SK-N-SH treated with all-trans-retinoic acid at 6 μM for 48 hours (cell line): ENCODE data around the gene ASCC3.

Experiments
- ATAC-seq: fragments of 200-7000 bp; cut with Tn5 transposase; 3 replicates; pipeline ENCODE4 v1.9.1; 2020; ENCODE audit warnings: mild to moderate bottlenecking, moderate library complexity
- ARNTL ChIP-seq: fragments of 450-650 bp; formaldehyde crosslinking; IDR thresholded peaks from 2 replicates; pipeline ENCODE4 v1.5.0; 2020; ENCODE audit warnings: low read depth, mild to moderate bottlenecking, moderate library complexity, borderline replicate concordance
- BACH2 ChIP-seq: fragments of 250-450 bp; sonication (Bioruptor Pico); IDR thresholded peaks from 2 replicates; pipeline ENCODE4 v1.9.0; 2021; ENCODE audit warnings: mild to moderate bottlenecking, borderline replicate concordance
- CREB5 ChIP-seq: fragments of 250-450 bp; sonication (Bioruptor Pico); IDR thresholded peaks from 2 replicates; pipeline ENCODE4 v1.5.1; 2020; ENCODE audit warnings: low read depth, mild to moderate bottlenecking, moderate library complexity
- CSDC2 ChIP-seq: fragments of 250-450 bp; sonication (Bioruptor Pico); IDR thresholded peaks from 2 replicates; pipeline ENCODE4 v1.5.0; 2020; ENCODE audit warnings: mild to moderate bottlenecking, moderate library complexity
- GLIS3 ChIP-seq: fragments of 250-450 bp; sonication (Bioruptor Pico); IDR thresholded peaks from 2 replicates; pipeline ENCODE4 v1.5.0; 2020; ENCODE audit warnings: mild to moderate bottlenecking, moderate library complexity
- ISL1 ChIP-seq: fragments of 250-450 bp; sonication (Bioruptor Pico); IDR thresholded peaks from 2 replicates; pipeline ENCODE4 v2.1.2; 2022; ENCODE audit warnings: mild to moderate bottlenecking, moderate library complexity
- PATZ1 ChIP-seq: fragments of 250-450 bp; sonication (Bioruptor Pico); IDR thresholded peaks from 2 replicates; pipeline ENCODE4 v1.8.0; 2020; ENCODE audit warnings: mild to moderate bottlenecking, moderate library complexity, borderline replicate concordance
- POU6F1 ChIP-seq: fragments of 250-450 bp; sonication (Bioruptor Pico); IDR thresholded peaks from 2 replicates; pipeline ENCODE4 v1.8.0; 2021; ENCODE audit warnings: low read depth, mild to moderate bottlenecking, moderate library complexity, borderline replicate concordance
- PPARA ChIP-seq: fragments of 250-450 bp; sonication (Bioruptor Pico); IDR thresholded peaks from 2 replicates; pipeline ENCODE4 v1.5.0; 2020; ENCODE audit warnings: mild to moderate bottlenecking, borderline replicate concordance
- SNAI2 ChIP-seq: fragments of 250-450 bp; sonication (Bioruptor Pico); IDR thresholded peaks from 2 replicates; pipeline ENCODE4 v1.5.0; 2020; ENCODE audit warnings: mild to moderate bottlenecking, moderate library complexity
- TCF4 ChIP-seq: fragments of 250-450 bp; sonication (Bioruptor Pico); IDR thresholded peaks from 2 replicates; pipeline ENCODE4 v1.8.0; 2021; ENCODE audit warnings: mild to moderate bottlenecking, moderate library complexity, borderline replicate concordance
- TOX ChIP-seq: fragments of 250-450 bp; sonication (Bioruptor Pico); IDR thresholded peaks from 2 replicates; pipeline ENCODE4 v1.8.0; 2021; ENCODE audit warnings: mild to moderate bottlenecking, moderate library complexity, borderline replicate concordance
- TSHZ2 ChIP-seq: fragments of 250-450 bp; sonication (Bioruptor Pico); IDR thresholded peaks from 2 replicates; pipeline ENCODE4 v1.5.0; 2020; ENCODE audit warnings: mild to moderate bottlenecking, moderate library complexity
- ZFP3 ChIP-seq: fragments of 250-450 bp; sonication (Bioruptor Pico); IDR thresholded peaks from 2 replicates; pipeline ENCODE4 v1.5.0; 2020; ENCODE audit warnings: mild to moderate bottlenecking, moderate library complexity
- ZFP30 ChIP-seq: fragments of 450-650 bp; formaldehyde crosslinking; IDR thresholded peaks from 2 replicates; pipeline ENCODE4 v1.5.0; 2022; ENCODE audit warnings: mild to moderate bottlenecking, moderate library complexity
- ZNF8 ChIP-seq: fragments of 450-650 bp; formaldehyde crosslinking; IDR thresholded peaks from 2 replicates; pipeline ENCODE4 v1.5.0; 2020; ENCODE audit warnings: mild to moderate bottlenecking, moderate library complexity

The ASCC3 gene

DNA sequence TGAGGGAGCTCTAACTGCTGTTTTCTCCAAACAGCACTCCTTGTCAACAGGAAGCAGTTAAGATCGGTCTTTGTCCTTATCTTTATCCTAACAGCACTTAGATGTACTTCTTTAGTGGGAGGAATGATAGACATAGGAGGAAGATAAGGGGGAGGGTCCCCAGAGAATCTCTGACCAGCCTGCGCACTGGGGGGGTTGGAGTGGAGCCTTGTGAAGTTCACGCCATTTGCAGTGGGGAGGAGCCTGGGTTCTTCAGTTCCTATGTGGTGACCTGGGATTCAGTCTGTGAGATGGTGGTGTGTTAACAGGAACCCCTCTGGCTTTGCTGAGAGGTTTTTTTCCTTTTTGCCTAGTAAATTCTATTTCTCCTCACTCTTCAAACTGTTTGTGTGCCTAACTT lies 18.1 kb upstream of the ASCC3 start (continued):
- TF ChIP-seq CREB5 (CRISPR knock-in tag): no peak

DNA sequence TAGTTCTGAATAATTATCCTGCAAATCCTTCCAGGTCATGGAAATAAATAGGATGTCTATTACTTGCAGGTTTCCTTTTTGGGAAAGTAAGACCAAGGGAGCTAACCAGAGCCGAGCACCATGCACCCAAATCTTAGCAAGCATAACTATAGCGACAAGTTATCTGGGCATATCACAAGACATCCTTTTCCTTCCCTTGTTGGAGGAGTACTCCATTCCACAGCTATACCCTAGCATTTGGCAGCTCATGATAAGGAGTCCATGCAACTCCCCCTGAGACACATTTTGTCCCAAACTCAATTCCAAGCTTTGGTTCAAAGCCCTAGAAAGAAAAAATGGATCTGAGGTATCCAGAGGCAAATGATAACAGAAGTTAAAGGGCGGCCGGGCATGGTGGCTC lies 16.5 kb upstream of the ASCC3 start:
- TF ChIP-seq ZFP30 (CRISPR knock-in tag) (no peak), PPARA (CRISPR knock-in tag) (no peak), SNAI2 (CRISPR knock-in tag) (no peak), CSDC2 (CRISPR knock-in tag) (no peak), TSHZ2 (CRISPR knock-in tag) (no peak), ZNF8 (CRISPR knock-in tag) (no peak), TOX (no peak), CREB5 (CRISPR knock-in tag) (no peak), ARNTL (CRISPR knock-in tag) (no peak), ZFP3 (CRISPR knock-in tag) (no peak)
- TF ChIP-seq, all 23 proteins: peak for 0
- ATAC-seq: no peak

- TF ChIP-seq PPARA (CRISPR knock-in tag) (no peak), POU6F1 (CRISPR knock-in tag) (no peak), CREB5 (CRISPR knock-in tag) (no peak), ZNF8 (CRISPR knock-in tag) (no peak), TOX (no peak)
- no peak for ATAC-seq
Measured at GRCh38 chr6:100893743-100894142, 12.6 kb upstream of the ASCC3 start.

- ATAC-seq: no peak
- TF ChIP-seq ZFP3 (CRISPR knock-in tag): no peak
- TF ChIP-seq BACH2: no peak
Measured at GRCh38 chr6:100892693-100893092, 11.6 kb upstream of the ASCC3 start.

GRCh38 chr6:100892116-100892515 lies 11.0 kb upstream of the ASCC3 start:
- ATAC-seq: no peak
- no peak for TF ChIP-seq GLIS3 (CRISPR knock-in tag)
- TF ChIP-seq ISL1 (CRISPR knock-in tag): no peak
- TF ChIP-seq CSDC2 (CRISPR knock-in tag): no peak
- no peak for TF ChIP-seq ZNF8 (CRISPR knock-in tag)
- no peak for TF ChIP-seq CREB5 (CRISPR knock-in tag)
- no peak for TF ChIP-seq PATZ1
- TF ChIP-seq POU6F1 (CRISPR knock-in tag): no peak
- no peak for TF ChIP-seq TSHZ2 (CRISPR knock-in tag)
- TF ChIP-seq TCF4: no peak
- TF ChIP-seq PPARA (CRISPR knock-in tag): no peak
